GM20000 (cell line): ENCODE measurements around the gene HSD11B2.

Experiments used
- DNase-seq: peaks from one replicate; pipeline ENCODE4 v3.0.0; 2012; ENCODE audit warnings: low spot score
- TF ChIP-seq, protein P1 (sequence below): IDR thresholded peaks from 2 replicates; pipeline ENCODE4 v1.5.1; 2012; ENCODE audit warnings: mild to moderate bottlenecking, control low read depth; ENCODE audit errors: extremely low read depth, missing control alignments

HSD11B2 gene

DNA sequence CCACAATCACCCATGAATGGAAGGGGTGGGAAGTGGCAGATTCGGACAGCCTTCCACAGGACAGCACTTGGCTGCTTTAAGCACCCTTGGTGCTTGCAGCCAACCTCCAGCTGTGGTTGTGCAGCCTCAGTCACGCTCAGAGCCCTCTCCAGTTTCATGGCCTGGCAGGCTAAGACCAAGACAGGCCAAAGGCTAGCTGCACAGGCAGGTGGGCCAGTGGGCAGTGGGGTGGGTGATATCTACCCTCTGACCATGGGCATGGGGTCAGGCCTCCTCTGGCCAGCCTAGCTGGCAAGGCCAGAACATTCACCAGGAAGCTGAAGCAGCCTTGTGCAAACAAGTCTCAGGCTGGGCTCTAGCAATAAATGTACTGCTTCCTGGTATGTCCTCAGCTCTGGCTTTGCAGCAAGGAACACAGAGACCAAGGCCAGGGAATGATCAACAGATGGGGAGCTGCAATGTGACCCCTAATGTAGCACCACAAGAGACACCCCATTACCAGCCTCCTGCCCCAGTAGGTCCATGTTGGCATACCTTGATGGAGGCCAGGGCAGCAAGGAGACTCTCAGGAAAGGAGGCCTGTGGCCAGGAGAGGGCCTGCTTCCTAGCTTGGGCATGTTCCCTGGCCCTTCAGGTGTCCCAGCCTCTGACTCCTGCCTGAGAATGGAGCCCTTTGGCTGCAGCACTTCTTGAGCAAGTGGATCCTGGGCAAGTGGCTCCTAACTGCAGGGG, 20.9 kb downstream of the HSD11B2 start:
- DNase-seq, result no peak
- TF ChIP-seq, protein P1, sequence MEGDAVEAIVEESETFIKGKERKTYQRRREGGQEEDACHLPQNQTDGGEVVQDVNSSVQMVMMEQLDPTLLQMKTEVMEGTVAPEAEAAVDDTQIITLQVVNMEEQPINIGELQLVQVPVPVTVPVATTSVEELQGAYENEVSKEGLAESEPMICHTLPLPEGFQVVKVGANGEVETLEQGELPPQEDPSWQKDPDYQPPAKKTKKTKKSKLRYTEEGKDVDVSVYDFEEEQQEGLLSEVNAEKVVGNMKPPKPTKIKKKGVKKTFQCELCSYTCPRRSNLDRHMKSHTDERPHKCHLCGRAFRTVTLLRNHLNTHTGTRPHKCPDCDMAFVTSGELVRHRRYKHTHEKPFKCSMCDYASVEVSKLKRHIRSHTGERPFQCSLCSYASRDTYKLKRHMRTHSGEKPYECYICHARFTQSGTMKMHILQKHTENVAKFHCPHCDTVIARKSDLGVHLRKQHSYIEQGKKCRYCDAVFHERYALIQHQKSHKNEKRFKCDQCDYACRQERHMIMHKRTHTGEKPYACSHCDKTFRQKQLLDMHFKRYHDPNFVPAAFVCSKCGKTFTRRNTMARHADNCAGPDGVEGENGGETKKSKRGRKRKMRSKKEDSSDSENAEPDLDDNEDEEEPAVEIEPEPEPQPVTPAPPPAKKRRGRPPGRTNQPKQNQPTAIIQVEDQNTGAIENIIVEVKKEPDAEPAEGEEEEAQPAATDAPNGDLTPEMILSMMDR, result no peak

DNA sequence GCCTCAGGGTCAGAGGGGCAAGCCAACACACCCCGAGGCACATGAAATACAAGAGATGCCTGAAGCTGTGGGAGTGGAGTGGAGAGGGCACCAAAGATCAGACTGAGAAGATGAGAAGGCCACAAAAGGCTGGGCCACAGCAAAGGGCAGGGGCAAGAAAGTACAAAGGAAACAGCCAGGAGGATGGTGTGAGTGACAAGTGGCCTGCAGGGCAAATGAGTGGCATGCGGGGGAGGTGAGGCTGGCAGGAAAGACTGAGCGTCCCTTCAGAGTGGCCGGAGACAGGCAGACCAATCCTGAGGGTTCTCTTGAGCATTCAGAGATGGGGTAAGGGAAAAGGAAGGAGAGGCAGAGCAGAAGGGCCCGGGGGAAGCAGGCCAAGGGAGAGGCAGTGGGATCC, 23.2 kb downstream of the HSD11B2 start:
- DNase-seq, result no peak
- TF ChIP-seq, protein P1, result no peak

DNA sequence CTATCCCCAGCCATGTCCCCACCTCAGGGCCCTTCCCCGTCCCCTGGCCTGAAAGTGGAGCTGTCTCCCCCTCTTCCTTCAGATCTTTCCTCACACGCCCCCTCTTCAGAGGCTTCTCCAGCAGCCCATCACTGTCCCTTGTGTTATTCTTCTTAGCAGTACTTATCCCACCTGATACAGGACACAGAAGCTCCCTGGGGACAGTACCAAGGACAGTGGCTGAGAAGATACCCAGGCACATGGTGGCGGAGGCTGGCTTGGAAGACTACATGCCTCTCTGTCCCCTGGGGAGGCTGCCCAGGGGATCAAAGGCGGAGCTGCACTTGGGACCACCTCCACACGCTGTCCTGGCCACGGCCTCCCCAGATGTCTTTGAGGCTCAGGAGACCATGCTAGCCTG, 23.9 kb downstream of the HSD11B2 start:
- TF ChIP-seq, protein P1, result no peak
- DNase-seq, result no peak

DNA sequence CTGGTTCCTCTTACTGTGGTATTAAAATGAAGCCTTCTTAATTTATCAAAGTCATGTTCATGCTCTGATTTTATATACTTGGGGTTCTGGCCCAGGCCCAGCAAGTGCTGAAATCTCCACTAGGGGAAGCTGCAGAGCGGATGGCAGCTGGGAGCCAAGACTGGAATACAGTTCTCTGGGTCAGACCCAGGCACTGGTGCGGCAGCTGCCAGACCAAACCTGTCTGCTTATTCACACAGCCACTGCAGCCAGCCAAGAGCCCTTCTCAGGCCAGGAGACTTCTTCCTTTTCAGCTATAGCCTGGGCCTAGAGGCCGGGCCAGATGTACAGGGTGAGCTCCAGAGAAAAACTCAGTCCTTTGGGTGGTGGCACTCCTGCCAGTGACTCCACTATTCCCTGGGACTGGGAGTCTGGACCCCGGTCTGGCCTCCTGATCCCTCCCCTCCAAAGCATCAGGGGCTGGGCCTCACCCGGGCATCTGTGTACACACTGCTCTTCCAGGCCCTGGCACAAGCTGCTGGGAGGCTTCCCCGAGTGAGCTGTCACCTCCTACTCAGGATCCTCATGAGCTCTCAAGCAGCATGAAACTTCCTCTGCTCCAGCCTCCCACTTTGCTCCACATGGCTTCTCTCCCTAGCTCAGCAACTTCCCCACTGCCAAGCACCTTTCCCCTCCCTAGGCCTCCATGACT, 25.6 kb downstream of the HSD11B2 start:
- DNase-seq, result no peak

DNA sequence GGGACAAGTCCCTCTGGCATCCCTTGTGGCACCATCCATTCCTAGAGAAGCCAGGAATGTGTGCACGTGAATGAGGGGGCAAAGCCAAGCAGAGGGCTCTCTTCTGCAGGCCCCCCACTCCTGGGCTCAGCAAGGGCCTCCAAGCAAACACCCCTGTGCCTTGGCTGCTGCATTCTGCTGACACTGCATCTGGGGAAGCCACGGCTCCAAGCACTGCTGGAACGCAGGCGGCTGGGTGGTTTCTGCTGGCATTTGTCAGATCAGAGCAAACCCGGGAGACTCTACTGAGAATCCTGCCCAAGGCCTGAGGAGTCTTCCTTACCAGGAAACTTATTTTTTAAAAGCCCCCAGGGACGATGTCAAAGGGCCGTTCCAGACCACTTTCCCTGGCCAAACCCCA, 26.7 kb downstream of the HSD11B2 start:
- no peak for DNase-seq
- TF ChIP-seq, protein P1, result no peak

More for the DNA sequence above, 25.6 kb downstream of the HSD11B2 start:
- TF ChIP-seq, protein P1, result no peak

DNA sequence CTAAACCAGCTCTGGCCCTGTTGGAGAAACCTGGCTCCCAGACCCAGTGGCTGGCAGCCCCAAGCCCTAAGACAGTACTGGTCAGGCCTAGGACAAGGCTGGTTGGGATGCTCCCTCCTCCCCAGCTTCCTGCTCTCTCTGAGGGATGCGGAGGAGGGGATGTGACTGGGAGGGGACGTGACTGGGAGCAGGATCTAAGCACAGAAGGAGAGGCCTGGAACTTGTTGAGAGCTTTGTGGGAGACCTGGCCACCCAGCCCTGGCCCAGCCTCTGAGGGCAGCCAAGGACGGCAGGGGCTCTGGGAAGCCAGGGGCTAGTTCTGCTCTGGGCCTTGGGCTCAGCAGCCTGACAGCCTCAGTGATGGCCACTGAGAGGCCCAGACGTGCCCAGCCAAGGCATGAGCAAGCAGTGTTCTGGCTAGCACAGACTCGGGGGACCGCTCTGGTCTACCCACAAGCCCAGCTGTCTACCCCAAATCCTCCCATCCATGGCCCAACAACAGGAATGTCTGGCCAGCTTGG, 27.3 kb downstream of the HSD11B2 start:
- TF ChIP-seq, protein P1, result no peak
- no peak for DNase-seq

DNA sequence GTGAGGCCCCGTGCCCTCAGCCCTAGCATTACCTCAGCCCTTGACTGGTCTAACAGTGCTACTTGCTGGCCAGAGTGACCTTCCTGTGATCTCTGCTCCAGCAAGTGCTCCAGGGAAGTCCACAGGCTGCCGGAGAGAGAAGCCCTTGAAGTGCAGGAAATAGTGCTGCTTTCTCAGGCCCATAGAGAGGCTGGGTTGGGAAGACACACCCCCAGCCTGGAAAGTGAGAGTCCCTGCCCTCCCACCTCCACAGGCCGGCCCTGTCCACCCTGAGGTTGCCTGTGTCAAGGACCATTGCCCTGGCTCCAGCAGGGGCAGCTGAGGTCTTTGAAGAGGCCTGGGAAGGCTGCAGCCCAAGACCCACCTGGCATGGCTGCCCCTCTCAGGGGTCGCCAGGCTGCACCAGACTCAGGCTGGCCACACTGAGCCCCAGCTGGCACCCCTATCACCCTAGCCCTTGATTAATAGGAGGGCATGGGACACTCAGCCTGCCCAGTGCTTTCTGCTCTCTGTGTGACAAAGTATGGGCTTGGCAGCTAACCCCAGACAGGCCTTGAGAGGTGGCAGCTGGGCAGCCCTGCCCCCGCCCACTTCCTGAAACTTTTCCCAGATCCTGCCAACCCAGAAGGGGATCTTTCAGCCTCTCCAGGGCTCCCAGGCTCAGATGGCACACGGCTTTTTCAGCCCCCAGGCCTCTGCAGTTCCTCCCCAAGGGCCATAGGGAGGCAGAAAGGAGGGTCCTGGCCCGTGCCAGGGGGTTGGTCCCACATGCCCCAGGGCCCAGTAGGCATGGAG, 28.3 kb downstream of the HSD11B2 start:
- TF ChIP-seq, protein P1, result no peak
- no peak for DNase-seq
